Upper lobe of left lung (tissue), 6 donors: ENCODE measurements around the gene BTBD9. TPM values are rescaled to one million over a fixed set of nuclear protein-coding genes. Genes with fewer than 3 reads are reported as not detected.

Experiments
- ATAC-seq, 2 donors: fragments of 200-7000 bp; cut with Tn5 transposase; one replicate each; pipeline ENCODE4 v1.9.1; 2022; ENCODE audit warnings: mild to moderate bottlenecking in 2 of 2, moderate library complexity in 2 of 2; ENCODE audit not compliant: low FRiP score in 2 of 2
- DNase-seq, 2 donors: peaks; one replicate each; pipeline ENCODE4 v3.0.0-alpha.2; 2019 to 2020
- H3K27ac ChIP-seq, 4 donors: fragments of 200-600 bp; sonication (generic); one replicate each; pipeline ENCODE4 v1.5.1; 2016 to 2019
- H3K27me3 ChIP-seq, 4 donors: fragments of 200-600 bp; sonication (generic); one replicate each; pipeline ENCODE4 v1.5.1; 2017 to 2019
- H3K36me3 ChIP-seq, 4 donors: fragments of 200-600 bp; sonication (generic); one replicate each; pipeline ENCODE4 v1.5.1; 2016 to 2019
- H3K4me1 ChIP-seq, 4 donors: fragments of 200-600 bp; sonication (generic); one replicate each; pipeline ENCODE4 v1.5.1; 2018 to 2019
- H3K4me3 ChIP-seq, 4 donors: fragments of 200-600 bp; sonication (generic); one replicate each; pipeline ENCODE4 v1.5.1; 2017 to 2019; ENCODE audit warnings: mild to moderate bottlenecking in 2 of 4, moderate library complexity in 1 of 4
- H3K9me3 ChIP-seq, 4 donors: fragments of 200-600 bp; sonication (generic); one replicate each; pipeline ENCODE4 v1.5.1; 2018 to 2019
- EP300 ChIP-seq, 4 donors: sonication (generic); formaldehyde crosslinking; IDR thresholded peaks; one replicate each; pipeline ENCODE4 v1.5.1; 2017; ENCODE audit warnings: antibody characterized with exemption in 4 of 4, control low read depth in 2 of 4
- POLR2A ChIP-seq, 4 donors: fragments of 450-650 bp; IDR thresholded peaks; one replicate each; pipeline ENCODE4 v1.5.1; 2016 to 2017; ENCODE audit warnings: antibody characterized with exemption in 4 of 4, mild to moderate bottlenecking in 2 of 4
- POLR2AphosphoS5 ChIP-seq, 2 donors: sonication (generic); formaldehyde crosslinking; IDR thresholded peaks; one replicate each; pipeline ENCODE4 v1.5.1; 2017; ENCODE audit warnings: antibody characterized with exemption in 2 of 2
- WGBS, 2 donors: methylation state at CpG; one replicate each; pipeline ENCODE4 v1.1.5; 2017 to 2018; 5-methylcytosine and 5-hydroxymethylcytosine counted together
- total RNA-seq, 6 donors: library from RNA; depleted of rRNA in 4 of 6; stranded (reverse); fragments of >200 nt in 4 of 6; gene quantifications; one replicate each; pipeline versions ENCODE4 v1.1.0 to v1.2.1, GENCODE V29; 2016 to 2021
- TF ChIP-seq, protein P1 (sequence below), 6 experiments: fragments of 450-650 bp in 4 of 6; fragments of 200-600 bp in 2 of 6; sonication (generic) in 2 of 6; IDR thresholded peaks; one replicate each; pipeline ENCODE4 v1.5.1; 2016 to 2019; ENCODE audit warnings: antibody characterized with exemption in 6 of 6
- donor health status: DM: no; HTN: no; CAD: no; lungs with moderate emphysema.
- donor health status: DM: no; HTN: yes; CAD: no; lungs with severe emphysema.

The BTBD9 gene
- total RNA-seq, 6 donors from 2014 or later: 18.2 to 60.8 (median 44.9) TPM

DNA sequence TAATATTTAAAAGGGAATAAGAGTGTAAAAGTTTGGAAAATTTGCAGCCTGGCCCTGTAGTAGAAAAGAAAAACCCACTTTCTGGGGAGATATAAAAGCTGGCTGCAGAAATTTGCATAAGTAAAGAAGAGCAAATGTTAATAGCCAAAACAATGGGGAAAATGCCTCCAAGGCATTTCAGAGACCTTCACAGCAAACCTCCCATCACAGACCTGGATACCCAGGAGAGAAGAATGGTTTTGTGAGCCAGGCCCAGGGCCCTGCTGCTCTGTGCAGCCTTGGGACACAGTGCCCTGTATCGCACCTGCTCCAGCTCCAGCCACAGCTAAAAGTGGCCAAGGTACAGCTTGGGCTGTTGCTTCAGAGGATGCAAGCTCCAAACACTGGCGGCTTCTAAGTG is 113.8 kb downstream of the BTBD9 start:
- H3K4me3 ChIP-seq: no peak overlapping the region
- no peaks in the 10 kb centered on the region for H3K4me1 ChIP-seq
- TF ChIP-seq, protein P1, sequence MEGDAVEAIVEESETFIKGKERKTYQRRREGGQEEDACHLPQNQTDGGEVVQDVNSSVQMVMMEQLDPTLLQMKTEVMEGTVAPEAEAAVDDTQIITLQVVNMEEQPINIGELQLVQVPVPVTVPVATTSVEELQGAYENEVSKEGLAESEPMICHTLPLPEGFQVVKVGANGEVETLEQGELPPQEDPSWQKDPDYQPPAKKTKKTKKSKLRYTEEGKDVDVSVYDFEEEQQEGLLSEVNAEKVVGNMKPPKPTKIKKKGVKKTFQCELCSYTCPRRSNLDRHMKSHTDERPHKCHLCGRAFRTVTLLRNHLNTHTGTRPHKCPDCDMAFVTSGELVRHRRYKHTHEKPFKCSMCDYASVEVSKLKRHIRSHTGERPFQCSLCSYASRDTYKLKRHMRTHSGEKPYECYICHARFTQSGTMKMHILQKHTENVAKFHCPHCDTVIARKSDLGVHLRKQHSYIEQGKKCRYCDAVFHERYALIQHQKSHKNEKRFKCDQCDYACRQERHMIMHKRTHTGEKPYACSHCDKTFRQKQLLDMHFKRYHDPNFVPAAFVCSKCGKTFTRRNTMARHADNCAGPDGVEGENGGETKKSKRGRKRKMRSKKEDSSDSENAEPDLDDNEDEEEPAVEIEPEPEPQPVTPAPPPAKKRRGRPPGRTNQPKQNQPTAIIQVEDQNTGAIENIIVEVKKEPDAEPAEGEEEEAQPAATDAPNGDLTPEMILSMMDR (IDR thresholded peaks at IDR 0.05): no peak
- no peak for TF ChIP-seq EP300 (IDR thresholded peaks at IDR 0.05)
- no peak for TF ChIP-seq POLR2AphosphoS5 (IDR thresholded peaks at IDR 0.05)
- no peak for TF ChIP-seq POLR2A (IDR thresholded peaks at IDR 0.05)
- 93 to 97% methylated on average over 2 of the region's 2 CpGs for WGBS, 2 donors
- H3K27ac ChIP-seq: no peak overlapping the region
- ATAC-seq (no peak), DNase-seq (no peak)
- no peaks in the 10 kb centered on the region for H3K27me3 ChIP-seq
- H3K36me3 ChIP-seq: no peaks in the 10 kb centered on the region
- H3K9me3 ChIP-seq: peaks cover 0 to 8% (median 0%) of the 10 kb centered on the region in 4 donors

DNA sequence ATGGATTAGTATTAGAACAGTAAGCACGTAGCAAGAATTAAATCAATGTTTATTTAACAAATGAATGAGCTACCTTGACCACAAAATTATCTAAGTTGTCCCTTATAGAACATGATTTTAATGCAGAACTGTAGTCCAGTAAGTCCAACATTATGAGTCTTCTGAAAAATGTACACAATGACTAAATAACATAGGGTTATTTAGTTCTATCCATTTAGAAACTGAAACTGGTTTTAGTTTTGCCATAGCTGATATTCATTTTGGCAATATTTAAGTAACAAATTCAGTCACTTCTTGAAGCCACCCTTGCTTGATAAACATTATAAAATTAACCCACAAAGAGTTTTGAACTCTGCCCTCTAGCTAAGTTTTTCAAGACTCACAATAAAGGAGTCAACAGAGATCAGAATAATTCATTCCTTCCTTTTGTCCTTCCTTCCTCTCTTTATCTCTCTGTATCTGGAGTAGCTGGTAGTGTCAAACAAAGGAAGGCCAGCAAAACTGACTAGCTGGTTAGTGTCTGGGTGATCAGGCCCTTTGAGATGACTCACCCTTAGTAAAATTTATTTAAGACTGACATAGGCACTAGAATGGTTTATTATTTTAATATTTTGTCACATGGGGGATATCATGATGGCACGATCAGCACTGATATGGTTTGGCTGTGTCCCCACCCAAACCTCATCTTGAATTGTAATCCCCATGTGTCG is 115.1 kb downstream of the BTBD9 start:
- H3K4me1 ChIP-seq: no peaks in the 10 kb centered on the region
- H3K36me3 ChIP-seq: no peaks in the 10 kb centered on the region
- H3K27ac ChIP-seq: no peak overlapping the region
- ATAC-seq (no peak), DNase-seq (no peak)
- no peaks in the 10 kb centered on the region for H3K27me3 ChIP-seq
- H3K9me3 ChIP-seq: peaks cover 0 to 8% (median 0%) of the 10 kb centered on the region in 4 donors
- no peak overlapping the region for H3K4me3 ChIP-seq
- WGBS, 2 donors: 91 to 97% methylated on average over 3 of the region's 3 CpGs
- TF ChIP-seq EP300 (IDR thresholded peaks at IDR 0.05): no peak
- TF ChIP-seq POLR2AphosphoS5 (IDR thresholded peaks at IDR 0.05): no peak
- TF ChIP-seq POLR2A (IDR thresholded peaks at IDR 0.05): no peak
- TF ChIP-seq, protein P1 (IDR thresholded peaks at IDR 0.05): no peak

DNA sequence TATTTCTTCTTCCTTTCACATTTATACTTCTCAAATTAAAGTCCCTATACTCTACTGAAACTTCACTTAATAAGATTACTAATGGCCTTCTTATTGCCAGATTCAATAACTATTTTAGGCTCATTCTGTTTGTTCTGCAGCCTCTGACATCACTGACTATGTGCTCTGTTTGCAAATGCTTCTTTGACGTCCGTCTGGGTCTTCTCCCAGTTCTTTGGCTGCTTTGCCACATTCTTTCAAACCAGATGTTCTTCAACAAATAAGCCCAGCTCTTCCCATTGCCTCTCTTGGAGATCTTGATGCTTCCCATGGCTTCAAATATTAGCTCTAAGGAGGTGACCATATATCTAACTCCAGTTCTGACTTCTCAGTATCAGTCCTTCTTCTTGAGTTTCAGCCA is 117.4 kb downstream of the BTBD9 start:
- Histone ChIP-seq H3K27ac (no peak overlapping the region), H3K4me3 (no peak overlapping the region), H3K36me3 (no peaks in the 10 kb centered on the region), H3K9me3 (peaks cover 0 to 8% (median 0%) of the 10 kb centered on the region in 4 donors), H3K4me1 (peaks cover 0 to 2% (median 0%) of the 10 kb centered on the region in 4 donors), H3K27me3 (no peaks in the 10 kb centered on the region)
- 57 to 74% methylated on average over 2 of the region's 2 CpGs for WGBS, 2 donors
- peak in 1 of 2 donors; percentile 81 for ATAC-seq
- no peak for TF ChIP-seq POLR2A (IDR thresholded peaks at IDR 0.05)
- no peak for TF ChIP-seq EP300 (IDR thresholded peaks at IDR 0.05)
- TF ChIP-seq, protein P1 (IDR thresholded peaks at IDR 0.05): no peak
- no peak for TF ChIP-seq POLR2AphosphoS5 (IDR thresholded peaks at IDR 0.05)
- DNase-seq: no peak

DNA sequence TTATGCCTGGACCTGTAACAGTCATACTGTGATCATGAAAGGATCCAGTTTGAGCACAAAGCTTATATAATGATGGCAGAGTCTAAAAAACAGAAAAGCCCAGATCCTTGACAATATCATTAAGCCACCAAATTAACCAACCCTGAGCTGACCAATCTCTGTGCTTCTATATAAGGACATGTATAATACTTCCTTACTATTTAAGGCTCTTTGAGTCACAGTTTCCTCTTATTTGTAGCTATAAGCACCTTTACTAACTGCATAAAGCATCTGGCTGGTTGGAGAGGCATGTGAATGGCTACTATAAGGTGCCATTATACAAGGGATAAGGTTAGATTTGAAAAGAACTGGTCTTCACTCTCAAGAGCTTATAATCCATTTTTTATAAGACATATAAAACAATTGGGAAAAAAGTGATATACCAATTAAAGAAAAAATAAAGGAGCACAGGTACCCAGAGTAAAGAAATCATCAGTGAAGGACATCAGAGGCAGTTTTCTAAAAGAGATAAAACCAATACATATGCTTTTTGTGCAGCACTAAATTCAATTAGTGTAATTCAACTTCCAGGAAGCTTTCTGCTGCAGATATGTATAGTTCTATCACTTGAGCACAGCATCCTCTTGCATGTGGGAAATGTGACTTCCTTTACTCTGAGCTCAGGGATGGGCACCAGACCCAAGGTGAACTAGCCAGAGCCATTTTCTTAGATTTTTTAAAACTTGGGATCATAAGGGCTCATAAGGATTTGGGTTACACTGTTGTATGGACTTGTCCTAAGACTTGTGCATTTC is 121.0 kb downstream of the BTBD9 start:
- DNase-seq (no peak), ATAC-seq (no peak)
- TF ChIP-seq POLR2AphosphoS5 (IDR thresholded peaks at IDR 0.05): no peak
- no peak for TF ChIP-seq POLR2A (IDR thresholded peaks at IDR 0.05)
- TF ChIP-seq EP300 (IDR thresholded peaks at IDR 0.05): no peak
- TF ChIP-seq, protein P1 (IDR thresholded peaks at IDR 0.05): no peak
- Histone ChIP-seq H3K9me3 (no peaks in the 10 kb centered on the region), H3K36me3 (no peaks in the 10 kb centered on the region), H3K27ac (no peak overlapping the region), H3K4me3 (no peak overlapping the region), H3K27me3 (no peaks in the 10 kb centered on the region), H3K4me1 (peaks cover 0 to 5% (median 2%) of the 10 kb centered on the region in 4 donors)
